Pancreas (tissue), 10 donors: ENCODE results near the gene LPAR1. TPM values are rescaled to one million over a fixed set of nuclear protein-coding genes. Genes with fewer than 3 reads are reported as not detected.
"Not testable (repeated sequence)": the region's sequence is repeated elsewhere in the genome, so short reads cannot be mapped to it uniquely, and the experiment has no call there.

Experiments
- ATAC-seq, 4 donors: fragments of 200-7000 bp; cut with Tn5 transposase; one replicate each; pipeline versions ENCODE4 v1.8.0 to v1.9.1; 2020; ENCODE audit warnings: mild to moderate bottlenecking in 4 of 4, moderate library complexity in 4 of 4
- DNase-seq, 6 donors: peaks; one replicate each; pipeline ENCODE4 v3.0.0-alpha.2; 2020
- FAIRE-seq: peaks from 2 replicates; lab custom pipeline; 2012; peaks lifted over from hg19 to GRCh38; lab: Jason Lieb, UNC
- H3K27ac ChIP-seq, 4 donors: fragments of 200-600 bp; sonication (generic); 1 replicate in 3 of 4; 2 replicates in 1 of 4; pipeline versions ENCODE4 v1.5.0 to v1.8.0; 2020
- H3K27me3 ChIP-seq, 4 donors: fragments of 200-600 bp; one replicate each; pipeline ENCODE4 v1.8.0; 2021
- H3K36me3 ChIP-seq, 3 donors: fragments of 200-600 bp; sonication (generic) in 1 of 3; one replicate each; pipeline versions ENCODE4 v1.5.0 to v1.8.0; 2020 to 2021
- H3K4me1 ChIP-seq, 3 donors: fragments of 200-600 bp; one replicate each; pipeline ENCODE4 v1.8.0; 2021
- H3K4me3 ChIP-seq, 4 donors: fragments of 200-600 bp; sonication (generic) in 2 of 4; one replicate each; pipeline versions ENCODE4 v1.5.0 to v1.8.0; 2020 to 2021
- H3K9me3 ChIP-seq, 4 donors: fragments of 200-600 bp; one replicate each; pipeline ENCODE4 v1.8.0; 2021
- CTCF ChIP-seq, 4 donors: fragments of 200-600 bp; sonication (generic) in 3 of 4; IDR thresholded peaks; one replicate each; pipeline versions ENCODE4 v1.5.0 to v1.8.0; 2021; ENCODE audit warnings: antibody characterized with exemption in 4 of 4
- WGBS, 2 donors: extraction: QIAGEN DNeasy Blood & Tissue Kit; methylation state at CpG; one replicate each; pipeline ENCODE4 v1.1.7; 2013; 5-methylcytosine and 5-hydroxymethylcytosine counted together
- intact Hi-C, 3 donors: fragments of 100-400 bp; cut with DNase I; formaldehyde crosslinking; loops; one replicate each; pipeline versions ENCODE4 v1.11.1 to v1.14.2; 2022
- polyA plus RNA-seq, 2 donors: library from polyadenylated mRNA; stranded (reverse); fragments of 200-250 nt; gene quantifications; one replicate each; pipeline ENCODE4 v1.2.3, GENCODE V29; 2013
- total RNA-seq, 6 donors: library from RNA; stranded (reverse); fragmentation: NEBNext Ultra II Directional in 4 of 6; extraction: Animal tissue kit (Norgen Biotek cat#: 25700) in 4 of 6; gene quantifications; one replicate each; pipeline versions ENCODE4 v1.2.1 to v1.2.4, GENCODE V29; 2021 to 2023
- donor health status: healthy with polysubstance abuse.
- donor health status: DM: no; HTN: no; CAD: no; lungs with moderate emphysema.
- donor health status: DM: no; HTN: no; CAD: no.
- donor health status: control.
- donor health status: control.
- donor health status: Bipolar disorder and iron deficiency.
- donor health status: DM: yes; HTN: yes; CAD: no.
- donor health status: DM: no; HTN: no; CAD: no.
- donor health status: DM: no; HTN: no; CAD: no.
- donor health status: DM: yes; HTN: yes; CAD: no.

The LPAR1 gene
- total and polyA plus RNA-seq, 8 donors: 3.8 to 11.4 (median 5.2) TPM

- H3K4me1 ChIP-seq: no peaks in the 10 kb centered on the region
- H3K9me3 ChIP-seq: no peaks in the 10 kb centered on the region
- FAIRE-seq (no peak), ATAC-seq (no peak), DNase-seq (no peak)
- no peak for TF ChIP-seq CTCF (IDR thresholded peaks at IDR 0.05)
- no peak overlapping the region for H3K27ac ChIP-seq
- H3K4me3 ChIP-seq: no peak overlapping the region
- H3K27me3 ChIP-seq: no peaks in the 10 kb centered on the region
- intact Hi-C loops: no loop called here
- 78 to 89% methylated on average over 6 of the region's 6 CpGs for WGBS, 2 donors
- H3K36me3 ChIP-seq: no peaks in the 10 kb centered on the region
Measured at GRCh38 chr9:110872920-110873319, 165.3 kb downstream of the LPAR1 start.

GRCh38 chr9:110871736-110872135 is 166.5 kb downstream of the LPAR1 start:
- no peak for FAIRE-seq
- Histone ChIP-seq H3K4me3 (no peak overlapping the region), H3K36me3 (no peaks in the 10 kb centered on the region), H3K27me3 (no peaks in the 10 kb centered on the region), H3K4me1 (no peaks in the 10 kb centered on the region), H3K9me3 (no peaks in the 10 kb centered on the region), H3K27ac (no peak overlapping the region)
- DNase-seq: no peak
- TF ChIP-seq CTCF (IDR thresholded peaks at IDR 0.05): no peak
- intact Hi-C loops: no loop called here
- WGBS, 2 donors: 95 to 98% methylated on average over 1 of the region's 1 CpG
- ATAC-seq: no peak

GRCh38 chr9:110869931-110870330 is 168.3 kb downstream of the LPAR1 start:
- no peak for DNase-seq
- WGBS, 2 donors: 90 to 97% methylated on average over 1 of the region's 1 CpG
- no peak for FAIRE-seq
- no peak for ATAC-seq
- intact Hi-C loops: no loop called here
- TF ChIP-seq CTCF (IDR thresholded peaks at IDR 0.05): no peak
- no peak overlapping the region for H3K27ac ChIP-seq
- no peak overlapping the region for H3K4me3 ChIP-seq
- H3K9me3 ChIP-seq: no peaks in the 10 kb centered on the region
- no peaks in the 10 kb centered on the region for H3K4me1 ChIP-seq
- H3K36me3 ChIP-seq: no peaks in the 10 kb centered on the region
- no peaks in the 10 kb centered on the region for H3K27me3 ChIP-seq

GRCh38 chr9:110864011-110864410 is 174.3 kb downstream of the LPAR1 start:
- Histone ChIP-seq H3K27ac (no peak overlapping the region), H3K36me3 (no peaks in the 10 kb centered on the region), H3K4me1 (no peaks in the 10 kb centered on the region), H3K27me3 (no peaks in the 10 kb centered on the region), H3K9me3 (no peaks in the 10 kb centered on the region), H3K4me3 (no peak overlapping the region)
- no peak for DNase-seq
- FAIRE-seq: no peak
- no peak for ATAC-seq
- TF ChIP-seq CTCF (IDR thresholded peaks at IDR 0.05): no peak
- intact Hi-C loops: no loop called here
- WGBS, 2 donors: 50 to 91% methylated on average over 2 of the region's 2 CpGs

GRCh38 chr9:110861370-110862110 is 176.7 kb downstream of the LPAR1 start:
- FAIRE-seq, intact Hi-C loops, ATAC-seq: not testable (repeated sequence)

More at GRCh38 chr9:110861370-110862110, 176.7 kb downstream of the LPAR1 start:
- not testable (repeated sequence) for H3K9me3 ChIP-seq, H3K4me1 ChIP-seq, H3K27me3 ChIP-seq, H3K4me3 ChIP-seq, DNase-seq, H3K27ac ChIP-seq, H3K36me3 ChIP-seq
- 88% methylated on average over 4 of the region's 4 CpGs for WGBS, 2 donors
